GM19452 (cell line): Measurements from ENCODE around the gene PRM2.

ENCODE experiments used
- ATAC-seq: cut with Tn5 transposase; IDR thresholded peaks from one replicate; pipeline ENCODE4 v1.9.1; 2021; ENCODE audit not compliant: unreplicated experiment

The PRM2 gene

GRCh38 chr16:11264155-11264832 lies 12.0 kb downstream of the PRM2 start:
- ATAC-seq = no peak

GRCh38 chr16:11263737-11264136 lies 12.5 kb downstream of the PRM2 start:
- no peak for ATAC-seq

GRCh38 chr16:11262915-11263314 lies 13.4 kb downstream of the PRM2 start:
- ATAC-seq = no peak

- no peak for ATAC-seq
Measured at GRCh38 chr16:11260596-11260966, 15.7 kb downstream of the PRM2 start.

GRCh38 chr16:11259655-11260595 lies 16.4 kb downstream of the PRM2 start:
- ATAC-seq = no peak

- no peak for ATAC-seq
Measured at GRCh38 chr16:11258553-11259492, 17.5 kb downstream of the PRM2 start.

- no peak for ATAC-seq
Measured at GRCh38 chr16:11257131-11257938, 18.9 kb downstream of the PRM2 start.

- no peak for ATAC-seq
Measured at GRCh38 chr16:11256661-11257130, 19.6 kb downstream of the PRM2 start.

- ATAC-seq = peak; percentile 57
Measured at GRCh38 chr16:11255737-11256660, 20.3 kb downstream of the PRM2 start, which contains the start of gene SOCS1. TSS of gene SOCS1 (minus strand) at chr16:11256204. CDS start at chr16:11255478, 726 bp downstream.

GRCh38 chr16:11254913-11255736 lies 21.2 kb downstream of the PRM2 start:
- peak; percentile 4 for ATAC-seq

GRCh38 chr16:11253995-11254912 lies 22.0 kb downstream of the PRM2 start:
- ATAC-seq = no peak

GRCh38 chr16:11253009-11253994 lies 23.0 kb downstream of the PRM2 start:
- ATAC-seq = no peak

- ATAC-seq = no peak
Measured at GRCh38 chr16:11252482-11252931, 23.8 kb downstream of the PRM2 start.

GRCh38 chr16:11251525-11252481 lies 24.5 kb downstream of the PRM2 start:
- no peak for ATAC-seq
